Hepatocyte (in vitro differentiated cells): Measurements from ENCODE around the gene FBXO15. TPM values are rescaled to one million over a fixed set of nuclear protein-coding genes. Genes with fewer than 3 reads are reported as not detected.

Experiments used
- DNase-seq: peaks from one replicate; pipeline ENCODE4 v3.0.0-alpha.2; 2016; ENCODE audit warnings: low spot score
- H2AFZ ChIP-seq: fragments of 200-600 bp; sonication (generic); 2 replicates; pipeline ENCODE4 v1.6.0; 2016; ENCODE audit warnings: antibody characterized with exemption, mild to moderate bottlenecking
- H3K27ac ChIP-seq: fragments of 200-600 bp; sonication (generic); 2 replicates; pipeline ENCODE4 v1.5.1; 2016; ENCODE audit warnings: mild to moderate bottlenecking
- H3K27me3 ChIP-seq: fragments of 200-600 bp; sonication (generic); 2 replicates; pipeline ENCODE4 v1.6.1; 2016
- H3K36me3 ChIP-seq: fragments of 200-600 bp; sonication (generic); replicated peaks from 2 replicates; pipeline ENCODE4 v1.5.1; 2016; ENCODE audit warnings: low read depth; ENCODE audit not compliant: insufficient read depth
- H3K4me1 ChIP-seq: fragments of 200-600 bp; sonication (generic); 2 replicates; pipeline ENCODE4 v1.5.1; 2016; ENCODE audit warnings: mild to moderate bottlenecking, moderate library complexity; ENCODE audit not compliant: insufficient read depth
- H3K4me2 ChIP-seq: fragments of 200-600 bp; sonication (generic); 2 replicates; pipeline ENCODE4 v1.6.0; 2016
- H3K4me3 ChIP-seq: fragments of 200-600 bp; sonication (generic); 2 replicates; pipeline ENCODE4 v1.5.1; 2016; ENCODE audit warnings: mild to moderate bottlenecking
- H3K79me2 ChIP-seq: fragments of 200-600 bp; sonication (generic); 2 replicates; pipeline ENCODE4 v1.6.0; 2017; ENCODE audit warnings: mild to moderate bottlenecking
- H3K9me2 ChIP-seq: fragments of 200-600 bp; sonication (generic); replicated peaks from 2 replicates; pipeline ENCODE4 v1.6.0; 2017; ENCODE audit warnings: mild to moderate bottlenecking; ENCODE audit not compliant: insufficient read depth
- H3K9me3 ChIP-seq: fragments of 200-600 bp; sonication (generic); 2 replicates; pipeline ENCODE4 v1.5.1; 2016; ENCODE audit warnings: low read depth, mild to moderate bottlenecking
- H4K20me1 ChIP-seq: fragments of 200-600 bp; sonication (generic); 2 replicates; pipeline ENCODE4 v1.6.0; 2016; ENCODE audit warnings: mild to moderate bottlenecking; ENCODE audit not compliant: insufficient read depth, poor library complexity, severe bottlenecking
- EZH2 ChIP-seq: fragments of 200-600 bp; sonication (generic); IDR thresholded peaks from 2 replicates; pipeline ENCODE4 v1.6.1; 2016; ENCODE audit warnings: antibody characterized with exemption, mild to moderate bottlenecking, borderline replicate concordance
- EZH2phosphoT487 ChIP-seq: fragments of 200-600 bp; sonication (generic); IDR thresholded peaks from one replicate; pipeline ENCODE4 v1.6.1; 2018; ENCODE audit warnings: antibody characterized with exemption, mild to moderate bottlenecking, low read depth, moderate library complexity; ENCODE audit not compliant: unreplicated experiment, severe bottlenecking
- WGBS: methylation state at CpG from one replicate; pipeline ENCODE4 v1.1.6; 2016; ENCODE audit warnings: low lambda C conversion rate; ENCODE audit errors: missing lambda C conversion rate; 5-methylcytosine and 5-hydroxymethylcytosine counted together
- polyA plus RNA-seq: library from polyadenylated mRNA; unstranded; fragments of >200 nt; fragmentation: Nextera tagmentation; extraction: Ambion mirVana; gene quantifications from 2 replicates; pipeline ENCODE4 v1.2.1, GENCODE V29; 2016
- total RNA-seq: library from RNA; depleted of rRNA; stranded (reverse); fragments of >200 nt; gene quantifications from 2 replicates; pipeline ENCODE4 v1.2.3, GENCODE V29; 2014
- TF ChIP-seq, protein P1 (sequence below): fragments of 200-600 bp; sonication (generic); IDR thresholded peaks from 2 replicates; pipeline ENCODE4 v1.5.1; 2016; ENCODE audit warnings: antibody characterized with exemption, mild to moderate bottlenecking; ENCODE audit not compliant: poor library complexity

The FBXO15 gene
- total and polyA plus RNA-seq, 2 experiments from 2014 or later = 0.69 to 0.93 TPM

DNA sequence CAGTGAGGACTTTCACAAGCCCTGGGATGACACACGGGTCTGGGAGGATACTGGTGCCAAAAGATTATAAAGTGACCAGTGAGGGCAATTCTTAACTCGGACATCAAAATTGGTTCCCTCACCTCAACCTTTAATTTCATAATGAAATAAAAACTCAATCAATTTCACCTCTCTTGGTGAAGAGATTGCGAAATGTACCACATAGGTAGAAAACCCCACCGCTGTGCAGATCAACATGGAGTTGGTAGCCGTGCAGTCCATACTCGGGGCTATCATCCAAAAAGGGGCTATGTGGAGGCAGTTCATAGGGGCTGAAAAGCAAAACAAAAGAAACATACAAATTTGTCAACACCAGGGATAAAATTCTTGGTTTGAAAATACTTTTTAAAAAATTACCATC lies 24.4 kb downstream of the FBXO15 start:
- Histone ChIP-seq H4K20me1 (no peaks in the 10 kb centered on the region), H3K27ac (no peak overlapping the region), H3K27me3 (no peaks in the 10 kb centered on the region), H3K9me2 (no peaks in the 10 kb centered on the region), H3K4me3 (no peak overlapping the region), H3K4me1 (no peaks in the 10 kb centered on the region), H3K36me3 (no peaks in the 10 kb centered on the region), H3K79me2 (no peaks in the 10 kb centered on the region), H3K4me2 (no peak overlapping the region), H3K9me3 (no peaks in the 10 kb centered on the region), H2AFZ (no peak overlapping the region)
- TF ChIP-seq, protein P1, sequence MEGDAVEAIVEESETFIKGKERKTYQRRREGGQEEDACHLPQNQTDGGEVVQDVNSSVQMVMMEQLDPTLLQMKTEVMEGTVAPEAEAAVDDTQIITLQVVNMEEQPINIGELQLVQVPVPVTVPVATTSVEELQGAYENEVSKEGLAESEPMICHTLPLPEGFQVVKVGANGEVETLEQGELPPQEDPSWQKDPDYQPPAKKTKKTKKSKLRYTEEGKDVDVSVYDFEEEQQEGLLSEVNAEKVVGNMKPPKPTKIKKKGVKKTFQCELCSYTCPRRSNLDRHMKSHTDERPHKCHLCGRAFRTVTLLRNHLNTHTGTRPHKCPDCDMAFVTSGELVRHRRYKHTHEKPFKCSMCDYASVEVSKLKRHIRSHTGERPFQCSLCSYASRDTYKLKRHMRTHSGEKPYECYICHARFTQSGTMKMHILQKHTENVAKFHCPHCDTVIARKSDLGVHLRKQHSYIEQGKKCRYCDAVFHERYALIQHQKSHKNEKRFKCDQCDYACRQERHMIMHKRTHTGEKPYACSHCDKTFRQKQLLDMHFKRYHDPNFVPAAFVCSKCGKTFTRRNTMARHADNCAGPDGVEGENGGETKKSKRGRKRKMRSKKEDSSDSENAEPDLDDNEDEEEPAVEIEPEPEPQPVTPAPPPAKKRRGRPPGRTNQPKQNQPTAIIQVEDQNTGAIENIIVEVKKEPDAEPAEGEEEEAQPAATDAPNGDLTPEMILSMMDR = no peak
- over 99% methylated on average over 6 of the region's 6 CpGs for WGBS
- no peak for DNase-seq

DNA sequence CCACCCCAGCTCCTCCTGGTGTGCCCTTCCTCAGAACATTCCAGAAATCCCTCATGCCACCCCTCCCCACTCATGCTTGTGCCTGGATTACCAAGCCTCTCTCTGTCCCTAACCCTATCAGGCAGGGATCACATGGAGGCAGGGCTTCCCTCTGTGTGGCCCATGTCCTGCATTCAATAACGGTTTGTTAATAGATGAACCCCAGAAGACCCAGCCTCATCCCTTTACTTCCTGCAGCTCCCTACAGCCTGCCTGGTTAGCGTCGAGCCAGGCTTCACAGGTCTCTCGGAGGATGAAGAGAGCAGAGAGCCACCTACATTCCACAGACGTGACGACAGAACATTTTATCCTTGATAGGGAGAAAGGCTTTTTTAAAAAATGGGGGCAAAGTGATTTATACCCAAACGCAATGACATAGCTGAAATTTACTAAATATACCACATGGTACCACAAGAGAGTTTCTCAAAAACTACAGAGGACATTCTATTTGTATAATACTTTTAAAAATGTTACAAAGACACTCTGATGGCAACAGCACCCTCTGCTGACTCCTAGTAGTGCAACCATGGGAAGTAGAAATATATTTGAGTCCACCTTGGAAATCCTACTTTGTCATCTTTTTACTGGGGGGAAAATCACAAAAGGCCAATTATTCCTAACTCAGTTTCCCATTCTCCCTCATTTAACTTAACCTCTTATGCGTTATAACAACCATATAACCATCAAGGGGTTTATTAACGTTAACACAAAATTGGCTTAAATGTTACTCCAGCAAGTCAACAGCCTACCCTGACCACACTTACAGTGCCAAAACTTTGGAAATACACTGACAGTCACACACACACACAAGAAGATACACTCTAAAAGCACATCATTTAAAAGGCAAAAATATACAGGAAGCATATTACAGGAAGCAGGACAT lies 30.7 kb downstream of the FBXO15 start:
- H3K36me3 ChIP-seq = no peaks in the 10 kb centered on the region
- no peaks in the 10 kb centered on the region for H3K4me1 ChIP-seq
- H3K9me3 ChIP-seq = no peaks in the 10 kb centered on the region
- no peaks in the 10 kb centered on the region for H3K27me3 ChIP-seq
- H2AFZ ChIP-seq = no peak overlapping the region
- TF ChIP-seq, protein P1 = peak; percentile 89
- no peak for TF ChIP-seq EZH2phosphoT487
- H3K4me3 ChIP-seq = no peak overlapping the region
- H3K27ac ChIP-seq = no peak overlapping the region
- H3K4me2 ChIP-seq = peak overlapping the region; percentile 44
- no peaks in the 10 kb centered on the region for H3K79me2 ChIP-seq
- H3K9me2 ChIP-seq = no peaks in the 10 kb centered on the region
- no peaks in the 10 kb centered on the region for H4K20me1 ChIP-seq
- 10% methylated on average over 9 of the region's 9 CpGs for WGBS
- peak; percentile 58 for DNase-seq

DNA sequence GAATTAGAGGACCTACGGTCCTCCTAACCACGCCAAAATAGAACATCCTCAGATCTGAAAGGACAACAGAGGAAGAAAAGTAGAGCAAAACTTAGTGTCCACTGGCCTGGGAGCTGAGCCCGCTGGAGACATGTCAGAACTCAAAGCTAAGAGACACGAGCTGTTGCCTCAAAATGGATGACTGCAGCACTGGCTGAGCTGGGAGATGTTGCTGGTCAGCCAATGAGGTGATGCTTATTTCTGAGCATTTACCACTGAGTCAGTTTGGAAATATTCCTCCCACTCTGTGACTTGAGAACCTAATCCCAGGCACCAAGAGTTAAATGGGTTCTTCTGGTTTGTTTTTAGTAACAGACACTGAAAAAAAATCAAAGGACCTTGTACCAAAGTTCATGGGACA lies 32.6 kb downstream of the FBXO15 start:
- H3K4me1 ChIP-seq = no peaks in the 10 kb centered on the region
- no peak overlapping the region for H3K4me2 ChIP-seq
- no peak overlapping the region for H3K27ac ChIP-seq
- TF ChIP-seq, protein P1 = no peak
- TF ChIP-seq EZH2phosphoT487 (no peak), EZH2 (no peak)
- no peak overlapping the region for H3K4me3 ChIP-seq
- no peaks in the 10 kb centered on the region for H3K36me3 ChIP-seq
- 69% methylated on average over 4 of the region's 4 CpGs for WGBS
- no peaks in the 10 kb centered on the region for H3K9me3 ChIP-seq
- no peak for DNase-seq
- H3K9me2 ChIP-seq = no peaks in the 10 kb centered on the region
- H4K20me1 ChIP-seq = no peaks in the 10 kb centered on the region
- no peaks in the 10 kb centered on the region for H3K27me3 ChIP-seq
- no peaks in the 10 kb centered on the region for H3K79me2 ChIP-seq
- H2AFZ ChIP-seq = no peak overlapping the region
